C4-2B (cell line): ENCODE results near the gene OR1N1.

ENCODE experiments used
- CTCF ChIP-seq: fragments of 450-650 bp; conservative IDR thresholded peaks from 2 replicates; pipeline ENCODE4 v1.5.1; 2017; ENCODE audit warnings: mild to moderate bottlenecking
- ZFX ChIP-seq: fragments of 450-650 bp; IDR thresholded peaks from 2 replicates; pipeline ENCODE4 v1.6.1; 2017

DNA sequence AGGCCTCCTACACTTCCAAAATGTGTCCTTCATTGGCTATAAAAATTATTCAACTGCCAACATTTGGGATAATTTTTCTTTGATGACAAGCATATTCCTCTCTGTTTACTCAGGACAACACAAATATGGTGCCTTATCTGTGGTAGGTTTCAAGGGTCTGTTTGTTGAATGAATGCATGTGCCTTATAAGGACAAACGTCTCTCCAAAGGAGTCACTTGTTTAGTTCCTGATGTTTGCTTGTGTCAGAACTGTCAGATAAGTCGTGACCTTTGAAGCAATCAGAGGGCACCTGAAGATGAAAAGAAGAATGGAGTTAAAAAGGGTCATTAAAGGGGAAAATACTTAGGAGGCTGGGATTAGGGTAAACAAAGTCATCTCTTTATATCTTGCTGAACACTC, 20.1 kb downstream of the OR1N1 start:
- no peak for TF ChIP-seq CTCF
- no peak for TF ChIP-seq ZFX
